Measurements from ENCODE around the gene GPR15.
A peak's percentile ranks its signal among the peaks of the same experiment; 100 is the strongest.
"Not testable (repeated sequence)": the region's sequence is repeated elsewhere in the genome, so short reads cannot be mapped to it uniquely, and the experiment has no call there.

Gene GPR15

DNA sequence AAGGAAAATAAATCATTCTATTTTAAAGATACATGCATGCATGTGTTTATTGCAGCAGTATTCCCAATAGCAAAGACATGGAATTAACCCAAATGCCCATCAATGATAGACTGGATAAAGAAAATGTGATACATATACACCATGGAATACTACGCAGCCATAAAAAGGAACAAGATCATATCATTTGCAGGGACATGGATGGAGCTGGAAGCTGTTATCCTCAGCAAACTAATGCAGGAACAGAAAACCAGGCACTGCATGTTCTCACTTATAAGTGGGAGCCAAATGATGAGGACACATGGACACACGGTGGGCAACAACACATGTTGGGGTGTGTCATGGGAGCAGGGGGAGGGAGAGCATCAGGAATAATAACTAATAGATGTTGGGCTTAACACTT, 28.0 kb downstream of the GPR15 start:
- DNase-seq: not testable (repeated sequence)

DNA sequence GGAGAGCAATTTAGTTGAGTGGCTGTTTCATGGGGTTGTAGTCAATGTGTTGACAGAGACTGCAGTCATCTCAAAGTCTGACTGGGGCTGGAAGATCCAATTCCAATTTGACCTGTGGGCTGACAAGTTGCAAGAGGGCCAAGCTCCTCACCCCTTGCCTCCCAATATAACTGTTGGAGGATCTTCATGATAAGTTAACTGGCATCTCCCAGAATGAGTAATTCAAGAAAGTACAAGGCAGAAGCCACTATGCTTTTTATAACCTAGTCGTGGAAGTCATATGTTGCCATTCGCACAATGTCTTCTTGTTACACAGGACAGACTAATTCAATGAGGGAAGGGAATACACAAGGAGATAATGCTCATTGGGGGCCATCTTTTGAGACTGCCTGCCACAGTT, 29.1 kb downstream of the GPR15 start:
- DNase-seq: no peak

DNA sequence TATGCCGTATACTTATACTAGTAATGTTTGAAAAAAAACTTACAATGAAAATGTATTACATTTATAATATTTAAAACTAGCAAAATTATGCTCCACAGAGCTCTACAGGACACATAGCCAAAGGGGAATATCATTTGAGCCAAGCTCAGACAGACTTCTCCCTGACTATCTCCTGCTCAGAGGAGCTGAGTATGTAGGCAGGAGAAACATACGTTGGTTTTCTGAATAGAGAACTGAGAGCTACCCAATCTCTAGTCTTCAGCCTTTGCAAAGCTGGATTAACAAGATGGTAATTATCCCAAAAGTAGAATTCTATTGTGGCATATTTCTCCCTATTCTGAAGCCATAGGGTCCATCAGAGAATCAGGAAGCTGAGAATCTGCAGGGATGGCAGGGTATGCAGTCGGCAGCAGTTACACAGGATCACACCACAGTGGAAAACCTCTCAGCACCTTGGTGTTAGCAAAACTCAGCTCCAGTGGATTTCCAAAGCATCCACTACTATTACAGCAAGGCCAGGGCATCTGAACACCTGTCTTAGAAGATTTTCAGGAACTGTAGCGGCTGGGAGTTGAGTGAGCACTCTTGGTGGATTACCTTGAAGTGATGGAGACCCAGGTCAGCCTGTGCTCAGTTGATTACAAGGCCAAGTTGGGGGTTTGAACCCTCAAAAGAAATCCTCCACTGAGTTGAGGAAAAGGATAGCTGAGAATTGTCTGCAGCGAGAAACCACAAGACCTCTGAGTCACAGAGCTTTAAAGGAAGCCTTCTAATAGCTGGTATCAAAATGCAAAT, 30.1 kb downstream of the GPR15 start:
- no peak for DNase-seq

DNA sequence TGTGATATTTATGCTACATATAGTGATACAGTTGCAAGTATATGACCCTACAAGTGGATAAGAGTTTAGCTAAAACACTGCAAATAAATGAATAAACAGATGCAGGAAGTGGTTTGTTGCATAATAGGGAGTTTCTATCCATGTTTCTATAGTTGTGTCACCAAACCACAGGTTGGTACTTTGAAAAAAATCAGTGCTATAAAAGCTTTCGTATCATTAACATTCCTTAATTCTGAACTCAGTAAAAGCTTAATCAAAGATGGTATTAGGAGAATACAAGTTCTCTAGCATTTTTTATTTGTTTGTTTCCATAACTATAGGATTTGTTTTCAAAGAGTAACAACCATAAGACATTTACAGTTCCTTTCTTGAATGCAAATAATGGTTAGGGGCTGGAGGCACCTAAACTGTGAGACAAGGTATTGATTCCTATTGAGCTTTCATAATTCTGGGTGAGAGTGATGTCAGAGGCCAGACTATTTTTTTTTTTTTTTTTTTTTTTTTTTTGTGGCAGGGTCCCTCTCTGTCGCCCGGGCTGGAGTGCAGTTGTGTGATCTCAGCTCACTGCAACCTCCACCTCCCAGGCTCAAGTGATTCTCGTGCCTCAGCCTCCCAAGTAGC, 32.0 kb downstream of the GPR15 start:
- DNase-seq: no peak

DNA sequence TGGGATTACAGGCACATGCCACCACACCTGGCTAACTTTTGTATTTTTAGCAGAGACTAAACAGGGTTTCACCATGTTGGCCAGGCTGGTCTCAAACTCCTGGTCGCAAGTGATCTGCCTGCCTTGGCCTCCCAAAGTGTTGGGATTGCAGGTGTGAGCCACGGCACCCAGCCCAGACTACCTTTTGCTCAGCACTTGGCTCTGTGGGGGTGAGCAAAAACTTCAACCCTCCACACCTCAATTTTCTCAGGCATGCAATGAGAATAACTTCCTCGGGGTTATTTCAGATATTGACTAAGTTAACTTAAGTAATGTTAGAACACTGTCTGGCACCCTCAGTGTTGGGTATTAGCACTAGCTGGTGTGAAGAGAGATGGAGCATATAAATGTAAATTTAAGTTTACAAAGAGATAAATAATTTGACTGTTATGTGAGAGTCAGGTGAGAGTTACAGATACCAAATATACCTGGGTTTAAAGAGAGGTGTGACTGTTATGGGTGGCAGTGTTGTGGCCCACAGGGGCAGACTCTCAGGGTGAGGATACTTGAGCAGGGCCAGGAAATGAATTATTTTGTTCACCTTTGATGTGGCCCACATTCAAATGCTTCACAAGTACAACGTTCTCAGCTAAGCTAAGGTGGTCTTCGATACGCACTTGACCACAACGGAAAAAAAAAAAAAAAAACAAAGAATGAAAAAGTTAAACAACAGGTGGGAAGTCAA, 32.7 kb downstream of the GPR15 start:
- no peak for DNase-seq

DNA sequence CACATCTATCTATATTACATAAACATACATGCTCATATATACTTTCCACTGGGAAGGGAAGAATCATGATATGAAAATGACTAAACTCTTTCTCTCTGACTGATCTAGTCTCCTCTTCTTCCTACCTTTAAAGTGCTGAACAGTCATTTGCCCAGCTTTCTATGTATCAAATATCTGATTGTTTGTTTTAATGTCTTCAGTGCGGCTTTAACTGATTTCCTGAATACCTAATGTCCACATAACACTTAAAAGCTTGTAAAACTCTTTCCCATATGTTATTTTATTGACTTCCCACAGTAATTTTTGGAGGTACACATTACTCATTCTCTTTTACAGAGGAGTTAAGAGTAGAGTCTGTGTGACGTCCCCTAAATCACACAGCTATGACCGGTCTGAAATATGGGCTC, 33.5 kb downstream of the GPR15 start:
- DNase-seq: peak; percentile 39

DNA sequence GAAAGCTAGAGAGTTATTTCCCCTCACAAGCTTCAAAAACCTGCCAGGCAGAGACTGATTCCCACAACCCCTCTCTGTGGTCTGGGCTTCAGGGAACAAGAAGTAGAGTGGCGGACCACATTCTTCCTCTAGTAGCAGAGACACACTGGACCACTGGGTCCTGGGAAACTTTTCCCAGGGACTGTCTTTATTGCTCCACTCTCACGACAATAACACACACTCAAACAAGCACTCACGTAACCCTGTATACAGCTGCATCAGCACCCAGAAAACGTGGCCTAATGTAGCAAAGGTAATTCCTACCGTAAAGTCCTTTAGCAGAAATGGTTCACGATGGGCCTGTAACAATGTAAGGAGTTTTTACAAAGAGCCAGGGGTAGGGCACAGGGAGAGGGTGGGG, 34.1 kb downstream of the GPR15 start:
- no peak for DNase-seq

DNA sequence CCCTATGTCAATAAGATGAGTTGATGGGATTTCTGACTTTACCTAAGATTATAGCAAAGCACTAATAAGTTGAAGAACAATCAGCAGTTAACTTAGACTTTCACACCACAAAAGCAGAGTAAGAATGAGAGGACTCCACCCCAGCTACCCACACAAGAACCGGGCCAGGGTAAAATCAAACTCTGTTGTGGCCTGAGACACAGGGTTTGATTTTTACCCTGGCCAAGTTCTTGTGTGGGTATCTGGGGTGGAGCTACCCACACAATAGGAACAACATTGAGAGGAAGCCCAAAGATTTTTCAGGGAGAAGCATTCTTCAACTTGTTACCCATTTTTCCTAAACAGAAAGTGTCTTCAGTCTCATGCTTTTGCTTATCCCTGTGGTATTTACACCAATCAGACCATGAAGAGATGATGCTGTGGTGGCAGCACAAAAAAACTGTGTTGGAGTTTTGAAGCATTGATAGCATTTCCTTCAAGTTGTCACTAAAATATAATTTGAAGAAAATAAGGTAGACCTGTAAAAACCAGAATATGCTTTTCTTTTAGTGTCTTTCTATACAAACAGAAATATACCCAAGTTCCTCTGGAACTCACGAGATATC, 36.0 kb downstream of the GPR15 start:
- no peak for DNase-seq

DNA sequence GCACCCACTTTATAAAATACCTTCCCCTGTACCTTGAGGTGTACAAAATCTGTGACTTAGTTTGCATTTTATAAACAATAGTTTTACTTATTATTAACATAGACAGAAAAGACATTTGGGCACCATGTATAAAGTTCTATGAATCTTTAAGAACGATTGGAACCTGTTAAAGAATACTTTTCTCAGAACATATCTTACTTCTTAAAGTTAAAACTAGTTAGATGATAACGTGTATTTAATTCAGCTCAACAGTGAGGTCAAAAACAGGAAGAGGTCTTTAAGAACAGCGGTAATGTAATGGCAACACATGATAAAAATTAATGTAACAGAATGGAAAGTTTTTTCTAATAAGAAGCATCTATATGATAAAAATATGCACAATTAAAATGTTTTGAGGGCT, 36.6 kb downstream of the GPR15 start:
- no peak for DNase-seq

DNA sequence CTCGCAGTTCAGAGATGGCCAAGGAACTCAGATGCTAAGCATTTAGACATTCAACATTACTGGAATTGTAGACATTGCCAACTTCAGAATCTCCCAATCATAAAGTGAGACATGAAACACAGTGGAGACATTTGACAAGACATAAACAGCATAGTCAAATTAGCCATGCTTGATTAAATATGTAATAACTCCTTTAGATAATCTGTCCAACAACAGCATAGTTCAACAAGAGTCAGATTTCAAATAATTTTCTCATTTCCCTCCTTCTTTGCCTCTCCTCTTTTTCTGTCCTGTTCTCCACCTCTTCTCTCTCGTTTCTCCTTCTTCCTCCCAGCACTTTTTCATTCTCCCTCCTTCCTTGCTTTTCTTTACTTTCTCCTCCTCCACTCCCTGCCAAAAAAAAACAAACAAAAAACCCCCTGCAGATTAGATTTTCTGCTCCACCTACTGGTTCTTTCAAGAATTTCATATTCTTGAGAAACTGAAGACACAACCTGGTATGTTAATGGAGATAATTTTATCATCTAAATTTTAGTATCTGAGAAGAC, 41.5 kb downstream of the GPR15 start:
- DNase-seq: peak; percentile 13

DNA sequence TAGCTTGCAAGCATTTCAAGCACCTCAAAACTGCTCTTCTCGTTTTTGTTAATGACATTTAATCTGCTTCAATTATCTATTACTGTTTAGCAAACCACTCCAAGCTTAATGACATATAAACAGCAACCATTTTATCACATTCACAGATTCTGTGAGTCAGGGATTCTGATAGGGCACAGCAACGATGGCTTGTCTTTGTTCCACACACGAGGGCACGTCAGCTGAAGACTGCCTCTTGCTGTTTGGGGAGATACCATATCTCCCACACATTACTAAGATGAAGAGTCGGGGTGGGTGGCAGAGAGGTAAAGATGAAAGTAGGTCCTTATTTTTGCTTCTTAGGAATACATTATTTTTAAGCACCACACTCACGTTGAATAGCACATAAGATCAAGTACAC, 42.4 kb downstream of the GPR15 start:
- no peak for DNase-seq

DNA sequence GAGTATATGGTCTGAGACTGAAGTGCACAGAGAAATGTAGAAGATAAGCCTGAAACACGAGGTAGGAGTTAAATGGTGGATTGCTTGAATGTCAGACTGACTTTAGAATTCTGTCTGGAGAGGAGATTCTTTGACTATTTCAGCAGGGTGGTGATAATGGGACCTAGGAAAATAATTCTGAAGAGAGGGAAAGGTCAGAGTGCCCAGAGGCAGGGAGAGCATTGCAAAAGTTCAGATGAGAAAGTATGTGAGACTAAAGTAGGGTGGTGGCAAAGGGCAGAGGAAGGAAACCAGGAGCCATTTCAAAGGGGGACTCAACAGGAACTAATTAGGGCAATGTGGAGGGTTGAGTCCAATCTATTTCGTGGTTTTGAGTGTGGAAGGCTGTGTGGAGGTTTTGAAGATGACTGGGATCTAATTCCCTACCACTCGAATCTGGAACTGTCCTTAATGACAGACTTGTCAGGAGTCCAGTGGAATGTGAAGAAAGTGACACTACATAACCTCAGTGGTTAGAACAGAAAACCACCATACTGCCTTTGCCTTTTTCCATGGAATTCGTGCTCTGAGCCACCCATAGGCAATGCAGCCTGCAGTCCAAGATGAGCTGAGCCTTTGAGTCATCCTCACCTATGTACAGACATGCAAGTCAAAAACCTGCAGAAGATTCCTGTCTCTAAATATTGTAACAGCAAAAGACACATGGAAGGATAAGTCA, 45.6 kb downstream of the GPR15 start:
- DNase-seq: no peak

DNA sequence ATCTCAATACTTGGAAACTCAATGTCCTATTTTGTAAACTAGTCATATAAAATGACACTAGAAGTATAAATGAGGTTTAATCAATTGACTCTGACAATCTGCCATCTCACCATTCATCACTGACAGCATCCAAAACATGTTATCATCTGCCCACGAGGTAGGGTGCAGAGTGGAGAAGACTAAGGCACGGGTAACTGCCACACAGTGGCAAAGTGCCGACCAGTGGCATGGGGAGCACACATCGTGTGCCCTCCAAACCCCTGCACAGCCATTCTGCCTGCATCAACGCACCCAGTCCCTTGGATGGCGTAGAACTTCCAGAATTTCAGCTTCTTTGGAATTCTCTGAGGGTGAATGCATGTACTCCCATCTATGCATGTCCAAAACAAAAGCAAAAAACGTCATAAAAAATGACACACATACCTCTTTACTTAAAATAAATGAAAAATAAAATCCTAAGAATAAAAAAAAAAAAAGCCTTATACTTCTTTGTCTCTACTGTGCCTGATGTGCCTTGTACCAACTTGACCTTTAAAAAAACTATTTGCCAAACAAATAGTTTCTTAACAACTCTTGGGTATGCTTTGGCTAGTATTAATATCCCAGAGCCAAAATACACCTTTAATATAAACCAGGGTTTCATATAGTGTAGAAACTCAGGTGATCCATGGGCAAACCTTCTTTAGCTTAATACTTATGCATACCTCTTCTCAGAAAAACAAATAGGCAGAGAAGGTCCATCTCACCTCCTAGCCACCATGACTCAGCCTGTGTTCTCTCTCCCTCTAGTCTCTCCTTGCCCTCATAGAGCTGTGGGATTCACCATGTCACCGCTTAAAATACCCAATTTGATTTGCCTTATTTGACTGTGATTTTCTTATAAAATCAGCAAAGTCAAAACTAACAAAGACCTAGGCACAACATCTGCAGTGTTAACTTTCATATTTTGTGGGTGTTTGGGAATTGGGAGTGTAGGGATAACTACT, 48.9 kb downstream of the GPR15 start:
- DNase-seq: no peak

DNA sequence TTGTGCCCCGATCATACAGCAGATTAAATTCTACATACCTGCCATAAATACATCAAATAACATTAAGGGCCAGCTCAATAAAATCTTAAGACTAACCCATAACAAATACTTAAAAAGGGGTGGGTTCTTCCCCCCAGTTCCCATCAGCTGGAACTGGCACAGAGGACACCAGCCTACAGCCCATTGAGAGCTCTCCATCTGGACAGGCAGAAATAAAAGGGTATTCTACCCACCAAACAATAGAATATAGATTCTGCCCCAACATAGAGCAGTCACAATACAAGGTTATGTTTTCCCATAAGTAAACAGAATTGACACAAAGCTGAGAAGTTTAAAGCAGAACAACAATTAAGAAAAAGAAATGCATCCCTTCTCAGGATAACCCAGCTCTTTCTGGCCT, 49.7 kb downstream of the GPR15 start:
- no peak for DNase-seq

DNA sequence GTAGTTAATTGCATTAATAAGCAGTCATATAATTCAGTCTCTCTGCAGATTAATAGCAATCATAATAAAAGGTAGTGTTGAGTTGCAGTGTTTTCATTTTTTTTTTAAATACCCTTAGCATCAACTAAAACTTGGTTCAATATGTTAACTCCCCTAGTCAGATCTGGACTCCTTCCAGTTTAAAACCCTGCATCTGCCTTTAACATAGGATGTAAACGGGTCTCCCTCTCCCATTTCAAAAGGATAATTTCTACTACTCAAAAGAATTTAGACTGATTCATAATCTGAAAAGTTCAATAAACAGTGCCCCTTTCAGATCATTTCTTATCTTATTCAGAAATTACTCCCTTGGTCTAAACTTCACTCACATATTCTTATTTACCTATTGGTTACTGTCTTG, 50.3 kb downstream of the GPR15 start:
- DNase-seq: no peak

DNA sequence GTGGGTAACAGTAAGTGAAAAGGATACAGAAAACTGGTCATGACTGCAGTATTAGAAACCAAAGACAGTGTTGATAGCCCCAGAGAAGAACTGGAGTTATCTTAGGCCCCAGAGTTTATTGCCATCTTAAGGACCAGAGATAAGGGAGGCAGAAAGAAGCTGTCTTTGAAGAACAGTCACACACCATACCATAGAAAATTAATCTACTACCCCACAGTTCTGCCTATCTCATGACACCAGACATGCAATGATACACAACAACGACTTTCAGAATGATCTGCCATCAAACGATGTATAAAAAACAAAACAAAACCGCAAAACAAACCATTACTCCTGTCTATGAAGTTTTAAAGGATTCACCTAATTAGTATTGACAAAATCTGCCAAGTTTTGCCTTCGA, 52.0 kb downstream of the GPR15 start:
- no peak for DNase-seq
